Measurements from ENCODE around the gene VAC14.

DNA sequence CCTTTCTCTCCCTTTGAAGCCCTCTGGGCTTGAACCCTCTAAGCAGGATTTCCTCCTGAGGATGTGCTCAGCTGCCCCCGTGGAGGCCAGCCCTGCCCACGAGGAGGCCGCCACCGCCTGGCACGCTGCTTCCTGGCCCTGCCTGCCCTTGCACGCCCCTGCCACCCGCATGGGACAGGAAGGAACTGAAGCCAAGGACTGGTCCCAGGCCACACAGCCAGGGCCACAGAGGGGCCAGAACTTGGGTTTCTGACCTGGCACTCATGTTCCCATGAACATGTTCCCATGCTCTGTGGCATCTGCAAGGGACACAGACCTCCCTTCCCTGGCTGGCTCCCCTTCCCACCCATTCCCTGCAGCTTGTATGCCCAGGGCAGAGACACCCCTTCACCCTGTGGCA is 91.0 kb downstream of the VAC14 start:
- TF ChIP-seq TAF1 (IDR thresholded peaks at IDR 0.05; ENCODE audit: borderline replicate concordance, insufficient read depth, low read length) (no peak), SIN3A (IDR thresholded peaks at IDR 0.05; ENCODE audit: borderline replicate concordance, insufficient read depth, low read length) (no peak)
